ENCODE results near the gene PRXL2C. TPM values are rescaled to one million over a fixed set of nuclear protein-coding genes. Genes with fewer than 3 reads are reported as not detected.

Gene PRXL2C, protein sequence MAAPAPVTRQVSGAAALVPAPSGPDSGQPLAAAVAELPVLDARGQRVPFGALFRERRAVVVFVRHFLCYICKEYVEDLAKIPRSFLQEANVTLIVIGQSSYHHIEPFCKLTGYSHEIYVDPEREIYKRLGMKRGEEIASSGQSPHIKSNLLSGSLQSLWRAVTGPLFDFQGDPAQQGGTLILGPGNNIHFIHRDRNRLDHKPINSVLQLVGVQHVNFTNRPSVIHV
- 13.0 to 16.4 TPM (median 14.8 TPM) in 5 replicates for total RNA-seq (2022; extraction: Qiagen RNA extraction)

GRCh38 chr9:96655198-96655851 is at the start of gene PRXL2C:
Gene PRXL2C, minus strand, starts transcription at chr9:96655317. Its CDS starts 36 bp downstream, at chr9:96655281.

GRCh38 chr9:96619491-96620180 is 35.5 kb downstream of the PRXL2C start, which contains the start of gene CDC14B:
Gene CDC14B, minus strand, starts transcription at chr9:96619843. Its CDS starts 465 bp downstream, at chr9:96619378.

Other genes with a start within 250 kb of the PRXL2C start
- gene ZNF367, start 236.9 kb downstream of the PRXL2C start, total RNA-seq (2022; extraction: Qiagen RNA extraction) = 4.8 to 6.2 TPM (median 5.9 TPM) in 5 replicates
- gene HABP4, start 205.1 kb downstream of the PRXL2C start, total RNA-seq (2022; extraction: Qiagen RNA extraction) = 14.6 to 17.3 TPM (median 15.3 TPM) in 5 replicates
- 8.7 to 11.2 TPM (median 10.7 TPM) in 5 replicates for gene CDC14B, start 35.5 kb downstream of the PRXL2C start, total RNA-seq (2022; extraction: Qiagen RNA extraction)
- 4.0 to 6.0 TPM (median 5.1 TPM) in 5 replicates for gene ZNF510, start 122.8 kb upstream of the PRXL2C start, total RNA-seq (2022; extraction: Qiagen RNA extraction)
- 1.4 to 2.2 TPM (median 1.8 TPM) in 5 replicates for gene ZNF782, start 199.2 kb upstream of the PRXL2C start, total RNA-seq (2022; extraction: Qiagen RNA extraction)

Measured in A549 treated with CORT108297 at 1 μM for 4 hours (cell line).